Heart right ventricle (tissue), 16 donors: ENCODE measurements around the gene TMEM255B. TPM values are rescaled to one million over a fixed set of nuclear protein-coding genes. Genes with fewer than 3 reads are reported as not detected.
A peak's percentile ranks its signal among the peaks of the same experiment; 100 is the strongest.

Source experiments
- ATAC-seq, 8 donors: fragments of 200-7000 bp; cut with Tn5 transposase; one replicate each; pipeline ENCODE4 v1.9.1; 2020; ENCODE audit warnings: mild to moderate bottlenecking in 8 of 8, moderate library complexity in 8 of 8, moderate number of reproducible peaks in 1 of 8
- DNase-seq, 2 donors: peaks; one replicate each; pipeline ENCODE4 v3.0.0-alpha.2; 2020
- H3K27ac ChIP-seq, 10 donors: fragments of 200-600 bp; sonication (generic) in 2 of 10; one replicate each; pipeline versions ENCODE4 v1.5.0 to v1.8.0; 2020 to 2022; ENCODE audit warnings: mild to moderate bottlenecking in 3 of 10
- H3K27me3 ChIP-seq, 7 donors: fragments of 200-600 bp; one replicate each; pipeline ENCODE4 v1.8.0; 2021 to 2022; ENCODE audit warnings: mild to moderate bottlenecking in 2 of 7
- H3K36me3 ChIP-seq, 9 donors: fragments of 200-600 bp; sonication (generic) in 1 of 9; one replicate each; pipeline versions ENCODE4 v1.5.0 to v1.8.0; 2020 to 2022; ENCODE audit warnings: mild to moderate bottlenecking in 2 of 9
- H3K4me1 ChIP-seq, 9 donors: fragments of 200-600 bp; sonication (generic) in 1 of 9; one replicate each; pipeline versions ENCODE4 v1.5.0 to v1.8.0; 2020 to 2022; ENCODE audit warnings: mild to moderate bottlenecking in 4 of 9
- H3K4me3 ChIP-seq, 10 donors: fragments of 200-600 bp; sonication (generic) in 2 of 10; one replicate each; pipeline versions ENCODE4 v1.5.0 to v1.8.0; 2020 to 2022; ENCODE audit warnings: mild to moderate bottlenecking in 7 of 10, moderate library complexity in 2 of 10
- H3K9me3 ChIP-seq, 11 donors: fragments of 200-600 bp in 10 of 11; sonication (generic) in 2 of 11; one replicate each; pipeline versions ENCODE4 v1.5.0 to v1.8.0; 2013 to 2022; ENCODE audit warnings: mild to moderate bottlenecking in 2 of 11, control low read depth in 1 of 11, moderate library complexity in 1 of 11
- WGBS, 2 donors: extraction: QIAGEN DNeasy Blood & Tissue Kit; methylation state at CpG; one replicate each; pipeline ENCODE4 v1.1.7; 2013; ENCODE audit warnings: inconsistent platforms in 1 of 2; 5-methylcytosine and 5-hydroxymethylcytosine counted together
- intact Hi-C, 10 donors: fragments of 100-400 bp; cut with DNase I; formaldehyde crosslinking; loops; one replicate each; pipeline versions ENCODE4 v1.11.1 to v1.14.2; 2022
- polyA plus RNA-seq, 2 donors: library from polyadenylated mRNA; stranded (reverse); fragments of 200-250 nt; gene quantifications; one replicate each; pipeline ENCODE4 v1.2.3, GENCODE V29; 2013
- total RNA-seq, 10 donors: library from RNA; stranded (reverse); fragmentation: NEBNext Ultra II Directional in 3 of 10; extraction: Animal tissue kit (Norgen Biotek cat#: 25700) in 3 of 10; gene quantifications; one replicate each; pipeline versions ENCODE4 v1.2.1 to v1.2.4, GENCODE V29; 2021 to 2023
- TF ChIP-seq, protein P1 (sequence below), 9 donors: fragments of 200-600 bp; sonication (generic) in 2 of 9; IDR thresholded peaks; one replicate each; pipeline versions ENCODE4 v1.5.0 to v1.8.0; 2021 to 2022; ENCODE audit warnings: antibody characterized with exemption in 9 of 9, mild to moderate bottlenecking in 5 of 9, moderate library complexity in 1 of 9
- donor health status: Arrhythmogenic right ventricular cardiomyopathy.
- donor health status: ischemic (EF 13 %, LVEDD 7.1; RV severe dilation, severe dysfunction).
- donor health status: healthy with polysubstance abuse.
- donor health status: DM: no; HTN: yes; CAD: no.
- donor health status: DM: no; HTN: no; CAD: no.
- donor health status: ischemic (EF 25% LVEDD 6.9; RV normal size, moderate dysfunction).
- donor health status: ischemic (EF 25% LVEDD 5.7; RV mildly dilated, moderate dysfunction).
- donor health status: healthy.
- donor health status: DM: yes; HTN: yes; CAD: no.
- donor health status: Ischemic cardiomyopathy.
- donor health status: ischemic (EF 35%, LVEDD 5.7; RV mildly dilated, moderate dysfunction).
- donor health status: nonischemic (EF 11% LVEDD 7.7; RV severe dilation, severe dysfunction).
- donor health status: DM: yes; HTN: yes; CAD: no.
- donor health status: PGD.
- donor health status: ischemic (EF 29% LVEDD 5.4; RV normal size, mild dysfunction).
- donor health status: nonischemic (EF 23%, LVEDD 6.1; RV moderate dilation, normal function).

The TMEM255B gene
- total and polyA plus RNA-seq, 12 donors = 2.4 to 12.9 (median 6.3) TPM

DNA sequence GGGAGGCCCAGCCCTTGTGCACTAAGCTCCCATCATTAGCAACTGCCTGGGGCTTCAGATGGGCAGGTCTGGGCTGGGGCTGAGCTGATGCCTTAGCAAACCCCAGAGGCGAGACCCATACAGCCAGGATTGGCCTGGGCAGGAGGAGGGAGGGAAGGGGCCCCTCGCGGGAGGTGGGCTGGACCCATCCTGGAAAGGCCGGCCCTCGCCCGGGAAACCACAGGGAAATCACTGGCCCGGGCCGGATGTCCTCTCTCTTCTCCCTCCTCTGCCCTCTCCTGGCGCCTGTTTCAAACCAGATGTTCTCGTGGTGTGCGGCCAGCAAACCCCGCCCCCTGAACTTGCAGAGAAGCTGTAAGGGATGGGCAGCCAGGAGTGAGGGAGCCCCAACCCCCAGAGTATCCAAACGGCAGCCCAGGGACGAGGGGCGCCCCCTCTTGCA is 43.1 kb downstream of the TMEM255B start:
- Histone ChIP-seq H3K27ac (no peak overlapping the region), H3K4me1 (peaks cover 0 to 12% (median 7%) of the 10 kb centered on the region in 9 donors), H3K4me3 (no peak overlapping the region), H3K36me3 (peaks cover 0 to 8% (median 0%) of the 10 kb centered on the region in 9 donors), H3K9me3 (peaks cover 0 to 3% (median 0%) of the 10 kb centered on the region in 11 donors), H3K27me3 (peaks cover 0 to 7% (median 0%) of the 10 kb centered on the region in 7 donors)
- intact Hi-C loops = no loop called here
- TF ChIP-seq, protein P1, sequence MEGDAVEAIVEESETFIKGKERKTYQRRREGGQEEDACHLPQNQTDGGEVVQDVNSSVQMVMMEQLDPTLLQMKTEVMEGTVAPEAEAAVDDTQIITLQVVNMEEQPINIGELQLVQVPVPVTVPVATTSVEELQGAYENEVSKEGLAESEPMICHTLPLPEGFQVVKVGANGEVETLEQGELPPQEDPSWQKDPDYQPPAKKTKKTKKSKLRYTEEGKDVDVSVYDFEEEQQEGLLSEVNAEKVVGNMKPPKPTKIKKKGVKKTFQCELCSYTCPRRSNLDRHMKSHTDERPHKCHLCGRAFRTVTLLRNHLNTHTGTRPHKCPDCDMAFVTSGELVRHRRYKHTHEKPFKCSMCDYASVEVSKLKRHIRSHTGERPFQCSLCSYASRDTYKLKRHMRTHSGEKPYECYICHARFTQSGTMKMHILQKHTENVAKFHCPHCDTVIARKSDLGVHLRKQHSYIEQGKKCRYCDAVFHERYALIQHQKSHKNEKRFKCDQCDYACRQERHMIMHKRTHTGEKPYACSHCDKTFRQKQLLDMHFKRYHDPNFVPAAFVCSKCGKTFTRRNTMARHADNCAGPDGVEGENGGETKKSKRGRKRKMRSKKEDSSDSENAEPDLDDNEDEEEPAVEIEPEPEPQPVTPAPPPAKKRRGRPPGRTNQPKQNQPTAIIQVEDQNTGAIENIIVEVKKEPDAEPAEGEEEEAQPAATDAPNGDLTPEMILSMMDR (IDR thresholded peaks at IDR 0.05) = no peak
- DNase-seq (peak; percentile 46 to 57), ATAC-seq (peak; percentile 52 to 70 (median 68))
- 20 to 23% methylated on average over 15 of the region's 15 CpGs for WGBS, 2 donors

DNA sequence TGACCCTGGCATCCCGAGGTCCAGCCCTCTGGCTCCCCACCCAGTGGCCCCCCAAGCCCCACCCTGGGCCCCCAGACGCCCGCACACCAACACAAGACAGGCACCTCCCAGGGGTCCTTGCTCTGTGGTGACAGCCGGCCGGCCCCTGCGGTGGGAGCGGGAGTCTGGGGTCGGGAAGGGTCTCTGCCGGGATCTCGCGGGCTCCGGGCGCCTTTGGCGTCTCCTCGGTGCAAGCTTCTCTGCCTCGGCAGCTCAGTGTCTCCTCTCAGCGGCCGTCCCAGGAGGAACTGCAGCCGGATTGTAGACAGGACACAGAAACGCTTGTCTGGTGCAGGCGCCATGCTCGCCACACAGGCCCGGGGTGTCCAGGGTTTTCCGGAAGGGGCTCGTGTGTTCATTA is 43.7 kb downstream of the TMEM255B start:
- TF ChIP-seq, protein P1 (IDR thresholded peaks at IDR 0.05) = no peak
- ATAC-seq (no peak), DNase-seq (no peak)

DNA sequence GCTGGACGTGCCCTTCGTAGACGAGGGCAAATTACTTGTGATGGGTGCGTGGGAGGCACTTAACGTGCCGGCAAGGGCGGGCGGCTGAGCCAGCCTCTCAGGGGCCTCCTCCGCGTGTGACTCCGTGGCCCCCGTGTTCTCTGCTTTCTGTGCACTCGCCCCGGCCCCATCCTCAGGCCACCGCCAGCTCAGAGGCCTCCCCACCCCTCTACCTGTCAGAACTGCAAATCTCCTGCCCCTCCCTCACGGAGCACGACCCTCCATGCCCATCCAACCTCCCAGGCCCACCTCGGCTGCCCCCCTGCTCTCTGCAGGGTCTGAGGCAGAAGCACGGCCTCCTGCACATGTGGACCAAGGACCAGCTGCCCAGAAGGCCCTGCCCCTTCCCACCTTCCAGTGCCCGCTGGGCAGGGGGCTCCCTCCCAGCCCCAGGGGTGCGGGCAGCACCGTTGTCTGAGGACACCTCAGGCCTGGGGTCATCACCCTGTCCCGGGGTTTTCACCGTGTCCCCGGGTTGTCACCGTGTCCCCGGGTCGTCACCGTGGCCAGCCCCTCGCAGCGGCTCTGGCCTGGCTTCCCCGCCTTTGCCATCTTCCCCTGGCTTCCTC is 44.5 kb downstream of the TMEM255B start:
- no peak overlapping the region for H3K27ac ChIP-seq
- 89 to 92% methylated on average over 32 of the region's 32 CpGs for WGBS, 2 donors
- TF ChIP-seq, protein P1 (IDR thresholded peaks at IDR 0.05) = no peak
- peaks cover 0 to 13% (median 3%) of the 10 kb centered on the region in 11 donors for H3K9me3 ChIP-seq
- DNase-seq (no peak), ATAC-seq (no peak)
- H3K4me3 ChIP-seq = no peak overlapping the region
- peaks cover 0 to 12% (median 7%) of the 10 kb centered on the region in 9 donors for H3K4me1 ChIP-seq
- peaks cover 0 to 7% (median 0%) of the 10 kb centered on the region in 7 donors for H3K27me3 ChIP-seq
- peaks cover 0 to 3% (median 0%) of the 10 kb centered on the region in 9 donors for H3K36me3 ChIP-seq
- intact Hi-C loops = no loop called here

More for the DNA sequence above, 43.7 kb downstream of the TMEM255B start:
- Histone ChIP-seq H3K4me3 (no peak overlapping the region), H3K27me3 (peaks cover 0 to 7% (median 0%) of the 10 kb centered on the region in 7 donors), H3K9me3 (peaks cover 0 to 5% (median 0%) of the 10 kb centered on the region in 11 donors), H3K4me1 (peaks cover 0 to 12% (median 7%) of the 10 kb centered on the region in 9 donors), H3K27ac (no peak overlapping the region), H3K36me3 (peaks cover 0 to 3% (median 0%) of the 10 kb centered on the region in 9 donors)
- WGBS, 2 donors = 67 to 73% methylated on average over 25 of the region's 25 CpGs
- intact Hi-C loops = no loop called here

DNA sequence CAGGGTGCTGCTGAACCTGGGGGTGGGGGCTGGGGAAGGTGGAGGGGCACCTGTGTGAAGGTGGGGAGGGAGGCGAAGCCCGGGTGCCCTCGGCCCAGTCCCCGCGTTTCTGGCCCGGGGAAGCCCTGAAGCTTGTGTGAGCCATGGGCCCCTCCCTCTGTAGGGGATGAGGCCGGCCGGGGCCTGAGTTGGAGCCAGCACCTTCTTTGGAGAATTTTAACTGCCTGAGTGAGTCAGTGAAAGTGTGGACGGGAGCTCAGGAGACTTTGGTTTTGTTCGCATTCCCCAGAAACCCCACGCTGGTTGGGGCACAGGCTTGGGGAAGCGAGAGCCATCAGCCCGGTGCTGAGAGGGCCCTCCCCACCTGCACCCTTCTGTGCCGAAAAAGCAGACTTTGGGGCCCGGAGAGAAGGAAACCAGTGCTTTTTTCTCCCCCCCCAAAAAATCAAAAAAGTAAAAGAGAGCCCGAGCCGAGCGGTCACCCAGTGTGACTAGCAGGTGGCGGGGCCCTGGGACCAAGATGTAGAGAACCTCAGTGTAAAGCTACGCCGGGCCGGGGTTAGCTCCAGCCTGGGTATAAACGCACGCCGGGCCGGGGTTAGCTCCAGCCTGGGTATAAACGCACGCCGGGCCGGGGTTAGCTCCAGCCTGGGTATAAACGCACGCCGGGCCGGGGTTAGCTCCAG is 45.1 kb downstream of the TMEM255B start:
- intact Hi-C loops = no loop called here
- Histone ChIP-seq H3K4me3 (no peak overlapping the region), H3K27me3 (peaks cover 0 to 7% (median 0%) of the 10 kb centered on the region in 7 donors), H3K4me1 (peaks cover 0 to 12% (median 7%) of the 10 kb centered on the region in 9 donors), H3K36me3 (peaks cover 0 to 3% (median 0%) of the 10 kb centered on the region in 9 donors), H3K9me3 (peaks cover 0 to 15% (median 3%) of the 10 kb centered on the region in 11 donors), H3K27ac (no peak overlapping the region)
- no peak for DNase-seq
- WGBS, 2 donors = 92 to 95% methylated on average over 30 to 34 of the region's 34 CpGs
- ATAC-seq = no peak
- TF ChIP-seq, protein P1 (IDR thresholded peaks at IDR 0.05) = no peak
